Astrocyte (in vitro differentiated cells and primary cell): Measurements from ENCODE around the gene ANLN. TPM values are rescaled to one million over a fixed set of nuclear protein-coding genes. Genes with fewer than 3 reads are reported as not detected.

Experiments used
- DNase-seq: peaks from one replicate; pipeline ENCODE4 v3.0.0-alpha.2; 2010; ENCODE audit warnings: low read depth
- FAIRE-seq: peaks from 2 replicates; lab custom pipeline; 2011; peaks lifted over from hg19 to GRCh38; lab: Jason Lieb, UNC
- H2AFZ ChIP-seq: 2 replicates; pipeline ENCODE4 v1.6.0; 2012; ENCODE audit warnings: low read depth, low read length, inconsistent platforms
- H3K27ac ChIP-seq: 2 replicates; pipeline ENCODE4 v1.5.1; 2011; ENCODE audit warnings: low read depth, low read length, inconsistent platforms
- H3K27me3 ChIP-seq: 2 replicates; pipeline ENCODE4 v1.6.0; 2011; ENCODE audit warnings: low read length, inconsistent platforms; ENCODE audit not compliant: insufficient read depth
- H3K36me3 ChIP-seq: 2 replicates; pipeline ENCODE4 v1.5.1; 2011; ENCODE audit warnings: low read length, inconsistent platforms; ENCODE audit not compliant: insufficient read depth
- H3K4me1 ChIP-seq: 2 replicates; pipeline ENCODE4 v1.5.1; 2011; ENCODE audit warnings: low read length, inconsistent platforms; ENCODE audit not compliant: insufficient read depth
- H3K4me2 ChIP-seq: 2 replicates; pipeline ENCODE4 v1.6.0; 2012; ENCODE audit warnings: low read length, inconsistent platforms
- H3K4me3 ChIP-seq: 2 replicates; pipeline ENCODE4 v1.5.1; 2011; ENCODE audit warnings: low read depth, mild to moderate bottlenecking, low read length, inconsistent platforms; ENCODE audit not compliant: insufficient read depth
- H3K79me2 ChIP-seq: 2 replicates; pipeline ENCODE4 v1.6.0; 2012; ENCODE audit warnings: mild to moderate bottlenecking, low read length, inconsistent platforms; ENCODE audit not compliant: insufficient read depth
- H3K9ac ChIP-seq: 2 replicates; pipeline ENCODE4 v1.6.0; 2012; ENCODE audit warnings: mild to moderate bottlenecking, low read length, inconsistent platforms
- H3K9me3 ChIP-seq: 2 replicates; pipeline ENCODE4 v1.5.1; 2012; ENCODE audit warnings: low read depth, mild to moderate bottlenecking, low read length, inconsistent platforms; ENCODE audit not compliant: insufficient read depth
- H4K20me1 ChIP-seq: 2 replicates; pipeline ENCODE4 v1.6.0; 2012; ENCODE audit warnings: low read length, inconsistent platforms; ENCODE audit not compliant: insufficient read depth
- H3K27ac Mint-ChIP-seq: one replicate; pipeline ENCODE4 v1.8.0; 2021; ENCODE audit warnings: mild to moderate bottlenecking, mixed read lengths; ENCODE audit not compliant: unreplicated experiment
- H3K27me3 Mint-ChIP-seq: one replicate; pipeline ENCODE4 v1.8.0; 2021; ENCODE audit warnings: low read depth, mixed read lengths; ENCODE audit not compliant: unreplicated experiment
- H3K36me3 Mint-ChIP-seq: one replicate; pipeline ENCODE4 v1.8.0; 2021; ENCODE audit warnings: low read depth, mixed read lengths; ENCODE audit not compliant: unreplicated experiment
- H3K4me1 Mint-ChIP-seq: one replicate; pipeline ENCODE4 v1.8.0; 2021; ENCODE audit warnings: low read depth, mixed read lengths; ENCODE audit not compliant: unreplicated experiment
- H3K4me3 Mint-ChIP-seq: one replicate; pipeline ENCODE4 v1.8.0; 2021; ENCODE audit warnings: mild to moderate bottlenecking, moderate library complexity, mixed read lengths; ENCODE audit not compliant: unreplicated experiment
- H3K9me3 Mint-ChIP-seq: one replicate; pipeline ENCODE4 v1.8.0; 2021; ENCODE audit warnings: mild to moderate bottlenecking, mixed read lengths; ENCODE audit not compliant: unreplicated experiment
- EZH2 ChIP-seq: IDR thresholded peaks from 2 replicates; pipeline ENCODE4 v1.6.1; 2012; ENCODE audit warnings: mild to moderate bottlenecking, low read length, inconsistent platforms; ENCODE audit not compliant: insufficient read depth
- total RNA-seq: library from RNA; stranded (reverse); gene quantifications from 2 replicates; pipeline ENCODE4 v1.2.1, GENCODE V29; 2021
- TF ChIP-seq, protein P1 (sequence below): IDR thresholded peaks from 2 replicates; pipeline ENCODE4 v1.5.1; 2011; ENCODE audit warnings: low read depth, mild to moderate bottlenecking, inconsistent platforms, low read length, moderate library complexity; ENCODE audit not compliant: insufficient read depth

Gene ANLN
- total RNA-seq, 1 donor from 2014 or later, result 20.4 TPM

DNA sequence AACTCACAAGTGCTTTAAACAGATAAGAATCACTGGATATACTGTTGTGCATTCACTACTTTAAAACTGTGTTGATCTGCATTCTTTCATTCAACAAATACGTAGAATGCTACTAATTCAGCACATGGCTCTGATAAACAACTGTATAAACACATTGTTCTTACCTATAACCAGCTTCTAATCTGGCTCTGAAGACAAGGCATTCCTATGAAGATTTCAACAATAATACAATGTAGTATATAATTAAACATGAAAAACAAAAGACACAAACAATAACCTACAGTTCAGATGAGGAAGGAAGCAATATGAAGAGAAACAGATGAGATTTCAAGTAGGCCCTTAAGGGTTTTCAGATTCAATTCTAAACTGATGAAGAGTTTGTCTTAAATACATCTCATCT lies 31.1 kb upstream of the ANLN start:
- H3K4me3 ChIP-seq, result no peak overlapping the region
- H3K4me2 ChIP-seq, result no peak overlapping the region
- no peak overlapping the region for H3K9ac ChIP-seq
- DNase-seq, result no peak
- no peak overlapping the region for H3K27ac ChIP-seq
- no peak overlapping the region for H2AFZ ChIP-seq
- no peaks in the 10 kb centered on the region for H3K4me1 ChIP-seq
- Mint-ChIP-seq H3K36me3 (no peaks in the 10 kb centered on the region), H3K27ac (no peak overlapping the region), H3K4me1 (no peaks in the 10 kb centered on the region), H3K4me3 (no peak overlapping the region), H3K9me3 (no peaks in the 10 kb centered on the region), H3K27me3 (peaks cover 2% of the 10 kb centered on the region)
- no peak for FAIRE-seq
- no peaks in the 10 kb centered on the region for H3K9me3 ChIP-seq
- no peaks in the 10 kb centered on the region for H4K20me1 ChIP-seq
- no peaks in the 10 kb centered on the region for H3K79me2 ChIP-seq
- H3K27me3 ChIP-seq, result no peaks in the 10 kb centered on the region
- TF ChIP-seq EZH2, result no peak
- TF ChIP-seq, protein P1, sequence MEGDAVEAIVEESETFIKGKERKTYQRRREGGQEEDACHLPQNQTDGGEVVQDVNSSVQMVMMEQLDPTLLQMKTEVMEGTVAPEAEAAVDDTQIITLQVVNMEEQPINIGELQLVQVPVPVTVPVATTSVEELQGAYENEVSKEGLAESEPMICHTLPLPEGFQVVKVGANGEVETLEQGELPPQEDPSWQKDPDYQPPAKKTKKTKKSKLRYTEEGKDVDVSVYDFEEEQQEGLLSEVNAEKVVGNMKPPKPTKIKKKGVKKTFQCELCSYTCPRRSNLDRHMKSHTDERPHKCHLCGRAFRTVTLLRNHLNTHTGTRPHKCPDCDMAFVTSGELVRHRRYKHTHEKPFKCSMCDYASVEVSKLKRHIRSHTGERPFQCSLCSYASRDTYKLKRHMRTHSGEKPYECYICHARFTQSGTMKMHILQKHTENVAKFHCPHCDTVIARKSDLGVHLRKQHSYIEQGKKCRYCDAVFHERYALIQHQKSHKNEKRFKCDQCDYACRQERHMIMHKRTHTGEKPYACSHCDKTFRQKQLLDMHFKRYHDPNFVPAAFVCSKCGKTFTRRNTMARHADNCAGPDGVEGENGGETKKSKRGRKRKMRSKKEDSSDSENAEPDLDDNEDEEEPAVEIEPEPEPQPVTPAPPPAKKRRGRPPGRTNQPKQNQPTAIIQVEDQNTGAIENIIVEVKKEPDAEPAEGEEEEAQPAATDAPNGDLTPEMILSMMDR, result no peak
- H3K36me3 ChIP-seq, result no peaks in the 10 kb centered on the region

GRCh38 chr7:36360244-36360643 lies 29.4 kb upstream of the ANLN start:
- H3K4me2 ChIP-seq, result no peak overlapping the region
- no peak overlapping the region for H2AFZ ChIP-seq
- no peak overlapping the region for H3K4me3 ChIP-seq
- Mint-ChIP-seq H3K27ac (no peak overlapping the region), H3K9me3 (no peaks in the 10 kb centered on the region), H3K4me3 (no peak overlapping the region), H3K4me1 (no peaks in the 10 kb centered on the region), H3K27me3 (peaks cover 2% of the 10 kb centered on the region), H3K36me3 (no peaks in the 10 kb centered on the region)
- no peaks in the 10 kb centered on the region for H4K20me1 ChIP-seq
- no peak for DNase-seq
- no peak overlapping the region for H3K27ac ChIP-seq
- H3K79me2 ChIP-seq, result no peaks in the 10 kb centered on the region
- no peaks in the 10 kb centered on the region for H3K4me1 ChIP-seq
- TF ChIP-seq, protein P1, result no peak
- no peak for TF ChIP-seq EZH2
- no peak overlapping the region for H3K9ac ChIP-seq
- H3K27me3 ChIP-seq, result no peaks in the 10 kb centered on the region
- H3K36me3 ChIP-seq, result no peaks in the 10 kb centered on the region
- H3K9me3 ChIP-seq, result no peaks in the 10 kb centered on the region
- FAIRE-seq, result no peak

DNA sequence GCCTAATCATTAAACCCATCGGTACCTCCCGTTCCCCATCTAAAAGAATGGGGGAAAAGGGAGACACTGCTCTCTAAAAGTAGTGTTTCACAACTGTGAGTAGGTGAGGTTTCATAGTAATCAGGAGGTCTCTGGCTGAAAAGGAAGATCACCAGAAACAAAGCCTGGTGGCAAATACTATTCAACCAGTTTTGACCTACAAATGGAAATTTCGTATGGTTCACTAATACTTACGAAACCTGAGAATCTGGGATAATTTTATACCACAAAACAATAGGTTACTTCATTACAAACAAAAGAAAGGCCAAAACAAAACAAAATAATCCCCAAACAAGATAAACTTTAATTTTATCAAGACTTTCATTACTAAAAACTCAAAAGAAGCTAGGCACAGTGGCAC lies 28.4 kb upstream of the ANLN start:
- no peaks in the 10 kb centered on the region for H3K9me3 Mint-ChIP-seq
- Histone ChIP-seq H3K27me3 (no peaks in the 10 kb centered on the region), H3K79me2 (no peaks in the 10 kb centered on the region), H2AFZ (no peak overlapping the region), H3K9ac (no peak overlapping the region), H3K4me1 (no peaks in the 10 kb centered on the region), H3K36me3 (no peaks in the 10 kb centered on the region), H3K27ac (no peak overlapping the region), H3K4me3 (no peak overlapping the region), H4K20me1 (no peaks in the 10 kb centered on the region), H3K9me3 (no peaks in the 10 kb centered on the region), H3K4me2 (no peak overlapping the region)
- no peak overlapping the region for H3K4me3 Mint-ChIP-seq
- no peak for FAIRE-seq
- no peak overlapping the region for H3K27ac Mint-ChIP-seq
- no peaks in the 10 kb centered on the region for H3K36me3 Mint-ChIP-seq
- DNase-seq, result no peak
- no peaks in the 10 kb centered on the region for H3K4me1 Mint-ChIP-seq
- TF ChIP-seq, protein P1, result no peak
- TF ChIP-seq EZH2, result no peak
- H3K27me3 Mint-ChIP-seq, result peaks cover 3% of the 10 kb centered on the region
